Astrocyte of the cerebellum (primary cell): Measurements from ENCODE around the gene KCNRG.

ENCODE experiments used
- DNase-seq: peaks from one replicate; pipeline ENCODE4 v3.0.0-alpha.2; 2011; ENCODE audit warnings: low read depth
- H3K4me3 ChIP-seq: 2 replicates; pipeline ENCODE4 v1.5.1; 2011; ENCODE audit warnings: mild to moderate bottlenecking, low read depth, low read length, moderate library complexity
- CTCF ChIP-seq: IDR thresholded peaks from 2 replicates; pipeline ENCODE4 v1.5.1; 2012; ENCODE audit warnings: low read length, low read depth, moderate library complexity, mild to moderate bottlenecking; ENCODE audit errors: missing control alignments
- in situ Hi-C: cut with HindIII; loops from 2 replicates; pipeline ENCODE4 v1.10.0; 2017; ENCODE audit warnings: low sequenced_read_pairs

The KCNRG gene, protein sequence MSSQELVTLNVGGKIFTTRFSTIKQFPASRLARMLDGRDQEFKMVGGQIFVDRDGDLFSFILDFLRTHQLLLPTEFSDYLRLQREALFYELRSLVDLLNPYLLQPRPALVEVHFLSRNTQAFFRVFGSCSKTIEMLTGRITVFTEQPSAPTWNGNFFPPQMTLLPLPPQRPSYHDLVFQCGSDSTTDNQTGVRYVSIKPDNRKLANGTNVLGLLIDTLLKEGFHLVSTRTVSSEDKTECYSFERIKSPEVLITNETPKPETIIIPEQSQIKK

DNA sequence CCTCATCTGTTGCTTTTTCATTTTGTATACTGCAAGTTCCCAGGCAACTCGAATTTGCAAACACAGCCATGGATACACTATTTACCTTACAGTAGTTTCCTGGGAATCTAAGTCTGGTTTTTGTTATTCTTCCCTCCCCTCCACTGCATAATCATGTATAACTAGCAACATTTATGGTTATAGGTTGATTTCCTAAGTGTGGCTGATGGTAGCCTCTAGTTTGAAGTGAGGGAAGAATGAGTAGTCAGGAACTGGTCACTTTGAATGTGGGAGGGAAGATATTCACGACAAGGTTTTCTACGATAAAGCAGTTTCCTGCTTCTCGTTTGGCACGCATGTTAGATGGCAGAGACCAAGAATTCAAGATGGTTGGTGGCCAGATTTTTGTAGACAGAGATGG, at the start of gene KCNRG:
KCNRG (plus strand) TSS at position 187 of the 400 bp plus-strand sequence; CDS start at position 237, 50 bp downstream.
- DNase-seq, result no peak
- no peak within 1 kb of the TSS for H3K4me3 ChIP-seq
- TF ChIP-seq CTCF, result no peak
- in situ Hi-C loops, result no loop called here

- in situ Hi-C loops, result no loop called here
- no peak for DNase-seq
- no peak for TF ChIP-seq CTCF
- no peak overlapping the region for H3K4me3 ChIP-seq
Observed at GRCh38 chr13:49967456-49967855, 47.8 kb upstream of the KCNRG start.

DNA sequence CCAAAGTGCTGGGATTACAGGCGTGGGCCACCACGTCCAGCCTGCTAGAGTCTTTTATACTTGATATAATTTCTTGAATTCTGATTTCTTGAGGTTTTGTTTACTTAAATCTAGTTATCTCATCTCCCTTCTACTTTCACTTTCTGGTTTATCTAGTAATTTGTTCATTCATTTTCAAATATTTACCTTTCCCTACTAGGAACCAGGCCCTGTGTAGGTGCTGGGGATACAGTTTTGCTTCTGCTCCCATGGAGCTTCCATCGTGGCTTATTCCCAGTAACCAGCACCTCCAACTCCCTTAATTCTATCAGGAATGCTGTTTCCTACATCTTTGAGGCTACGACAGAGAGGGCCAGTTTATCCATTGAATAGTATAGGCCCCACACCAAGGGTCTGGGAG, 42.5 kb upstream of the KCNRG start:
- no peak for TF ChIP-seq CTCF
- in situ Hi-C loops, result no loop called here
- no peak overlapping the region for H3K4me3 ChIP-seq
- DNase-seq, result no peak

DNA sequence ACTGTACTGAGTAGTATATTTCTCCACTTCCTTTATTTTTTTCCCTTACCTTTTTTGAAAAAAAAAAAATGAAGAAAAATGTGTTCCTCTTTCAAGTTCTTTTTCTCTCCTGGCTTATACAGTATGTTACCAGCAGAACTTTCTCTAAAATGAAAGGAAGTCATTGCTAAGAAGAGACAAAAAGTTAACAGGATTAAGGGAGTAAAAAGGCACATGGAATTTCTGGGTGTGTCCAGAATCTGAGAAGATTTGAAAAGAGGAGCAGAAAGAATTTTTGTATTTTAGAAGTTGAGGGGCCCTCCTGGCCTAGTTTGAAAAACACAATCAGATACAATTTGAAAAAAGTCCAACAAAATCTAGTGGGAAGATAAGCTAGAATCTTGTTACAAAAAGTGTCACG, 39.4 kb upstream of the KCNRG start:
- no peak for TF ChIP-seq CTCF
- in situ Hi-C loops, result no loop called here
- no peak overlapping the region for H3K4me3 ChIP-seq
- DNase-seq, result no peak

- no peak overlapping the region for H3K4me3 ChIP-seq
- in situ Hi-C loops, result no loop called here
- peak; percentile 91 for TF ChIP-seq CTCF
- DNase-seq, result peak; percentile 48
Observed at GRCh38 chr13:49976314-49977258, 38.7 kb upstream of the KCNRG start.

- in situ Hi-C loops, result no loop called here
- TF ChIP-seq CTCF, result no peak
- no peak overlapping the region for H3K4me3 ChIP-seq
- DNase-seq, result no peak
Observed at GRCh38 chr13:49977992-49978391, 37.3 kb upstream of the KCNRG start.
